Fibroblast of the aortic adventitia (primary cell): ENCODE data around the gene USP25. TPM values are rescaled to one million over a fixed set of nuclear protein-coding genes. Genes with fewer than 3 reads are reported as not detected.

Experiments used
- DNase-seq: peaks from one replicate; pipeline ENCODE4 v3.0.0-alpha.2; 2010; ENCODE audit warnings: low read depth
- H3K4me3 ChIP-seq: 2 replicates; pipeline ENCODE4 v1.5.1; 2011; ENCODE audit warnings: low read depth, mild to moderate bottlenecking, control low read depth, low read length, moderate library complexity
- CTCF ChIP-seq: IDR thresholded peaks from 2 replicates; pipeline ENCODE4 v1.5.1; 2011; ENCODE audit warnings: mild to moderate bottlenecking, low read length, control low read depth, inconsistent platforms; ENCODE audit not compliant: insufficient read depth
- total RNA-seq: library from RNA; depleted of rRNA; stranded (reverse); fragments of >200 nt; gene quantifications from 2 replicates; pipeline ENCODE4 v1.2.3, GENCODE V29; 2012; ENCODE audit warnings: low replicate concordance

The USP25 gene
- total RNA-seq, 1 donor, result 37.3 TPM

GRCh38 chr21:15841856-15842564 lies 112.2 kb downstream of the USP25 start:
- no peak for TF ChIP-seq CTCF
- DNase-seq, result peak; percentile 78
- no peak overlapping the region for H3K4me3 ChIP-seq

- no peak overlapping the region for H3K4me3 ChIP-seq
- no peak for DNase-seq
- no peak for TF ChIP-seq CTCF
Observed at GRCh38 chr21:15842565-15842880, 112.7 kb downstream of the USP25 start.

- DNase-seq, result no peak
Observed at GRCh38 chr21:15843766-15844165, 114.0 kb downstream of the USP25 start.

GRCh38 chr21:15848634-15849560 lies 119.1 kb downstream of the USP25 start:
- peak; percentile 47 for DNase-seq
- TF ChIP-seq CTCF, result no peak
- H3K4me3 ChIP-seq, result no peak overlapping the region

More at GRCh38 chr21:15843766-15844165, 114.0 kb downstream of the USP25 start:
- H3K4me3 ChIP-seq, result no peak overlapping the region
- TF ChIP-seq CTCF, result no peak

GRCh38 chr21:15849927-15850326 lies 120.1 kb downstream of the USP25 start:
- no peak for TF ChIP-seq CTCF
- DNase-seq, result no peak
- no peak overlapping the region for H3K4me3 ChIP-seq

- TF ChIP-seq CTCF, result no peak
- DNase-seq, result peak; percentile 69
- H3K4me3 ChIP-seq, result no peak overlapping the region
Observed at GRCh38 chr21:15850645-15851044, 120.9 kb downstream of the USP25 start.
